CD4-positive, alpha-beta T cell treated with Interleukin-2 at 100 ng/mL for 4 hours (primary cell): Measurements from ENCODE around the gene NECTIN1.
A peak's percentile ranks its signal among the peaks of the same experiment; 100 is the strongest.

ENCODE experiments used
- DNase-seq: peaks from one replicate; pipeline ENCODE4 v3.0.0-alpha.2; 2020; ENCODE audit warnings: low spot score

The NECTIN1 gene

GRCh38 chr11:119671561-119672015 lies 57.4 kb downstream of the NECTIN1 start:
- DNase-seq, result no peak

- no peak for DNase-seq
Measured at GRCh38 chr11:119671051-119671450, 57.9 kb downstream of the NECTIN1 start.

- no peak for DNase-seq
Measured at GRCh38 chr11:119669487-119669886, 59.5 kb downstream of the NECTIN1 start.

- no peak for DNase-seq
Measured at GRCh38 chr11:119668676-119669075, 60.3 kb downstream of the NECTIN1 start.

GRCh38 chr11:119666463-119667131 lies 62.4 kb downstream of the NECTIN1 start:
- DNase-seq, result peak; percentile 52

- no peak for DNase-seq
Measured at GRCh38 chr11:119666061-119666460, 62.9 kb downstream of the NECTIN1 start.

GRCh38 chr11:119664701-119665420 lies 64.1 kb downstream of the NECTIN1 start:
- DNase-seq, result no peak

- no peak for DNase-seq
Measured at GRCh38 chr11:119664063-119664572, 64.9 kb downstream of the NECTIN1 start.

- DNase-seq, result no peak
Measured at GRCh38 chr11:119663279-119663678, 65.7 kb downstream of the NECTIN1 start.

GRCh38 chr11:119661226-119661625 lies 67.8 kb downstream of the NECTIN1 start:
- no peak for DNase-seq

GRCh38 chr11:119659971-119660723 lies 68.9 kb downstream of the NECTIN1 start:
- DNase-seq, result no peak

- no peak for DNase-seq
Measured at GRCh38 chr11:119652907-119653659, 75.9 kb downstream of the NECTIN1 start.

- DNase-seq, result no peak
Measured at GRCh38 chr11:119651802-119652584, 77.0 kb downstream of the NECTIN1 start.

GRCh38 chr11:119650251-119650650 lies 78.7 kb downstream of the NECTIN1 start:
- no peak for DNase-seq

GRCh38 chr11:119647254-119647653 lies 81.7 kb downstream of the NECTIN1 start:
- DNase-seq, result no peak

GRCh38 chr11:119645018-119645417 lies 84.0 kb downstream of the NECTIN1 start:
- no peak for DNase-seq

- no peak for DNase-seq
Measured at GRCh38 chr11:119644502-119644901, 84.5 kb downstream of the NECTIN1 start.

- DNase-seq, result no peak
Measured at GRCh38 chr11:119643876-119644225, 85.1 kb downstream of the NECTIN1 start.

- DNase-seq, result no peak
Measured at GRCh38 chr11:119643212-119643875, 85.7 kb downstream of the NECTIN1 start.

GRCh38 chr11:119641983-119642745 lies 86.8 kb downstream of the NECTIN1 start:
- DNase-seq, result peak; percentile 4
